HG03575 (cell line): ENCODE measurements around the gene RYR2.

Experiments used
- ATAC-seq: cut with Tn5 transposase; IDR thresholded peaks from one replicate; pipeline ENCODE4 v1.9.1; 2021; ENCODE audit not compliant: unreplicated experiment, insufficient number of reproducible peaks, low FRiP score; ENCODE audit errors: extremely low read depth

The RYR2 gene

GRCh38 chr1:237763137-237763536 is 721.2 kb downstream of the RYR2 start:
- ATAC-seq, result no peak

- ATAC-seq, result no peak
Measured at GRCh38 chr1:237763751-237764150, 721.8 kb downstream of the RYR2 start.

- no peak for ATAC-seq
Measured at GRCh38 chr1:237769916-237770315, 727.9 kb downstream of the RYR2 start.

- no peak for ATAC-seq
Measured at GRCh38 chr1:237772009-237772408, 730.0 kb downstream of the RYR2 start.

- ATAC-seq, result no peak
Measured at GRCh38 chr1:237774246-237774645, 732.3 kb downstream of the RYR2 start.

GRCh38 chr1:237779356-237779755 is 737.4 kb downstream of the RYR2 start:
- ATAC-seq, result no peak

- no peak for ATAC-seq
Measured at GRCh38 chr1:237786066-237786719, 744.2 kb downstream of the RYR2 start.

- no peak for ATAC-seq
Measured at GRCh38 chr1:237788069-237788468, 746.1 kb downstream of the RYR2 start.

- ATAC-seq, result no peak
Measured at GRCh38 chr1:237789619-237790018, 747.6 kb downstream of the RYR2 start.

- ATAC-seq, result no peak
Measured at GRCh38 chr1:237791592-237791991, 749.6 kb downstream of the RYR2 start.

GRCh38 chr1:237792149-237792548 is 750.2 kb downstream of the RYR2 start:
- ATAC-seq, result no peak

- ATAC-seq, result no peak
Measured at GRCh38 chr1:237792726-237793125, 750.7 kb downstream of the RYR2 start.

GRCh38 chr1:237794071-237794470 is 752.1 kb downstream of the RYR2 start:
- no peak for ATAC-seq

GRCh38 chr1:237795558-237795957 is 753.6 kb downstream of the RYR2 start:
- no peak for ATAC-seq

- ATAC-seq, result peak; percentile 86
Measured at GRCh38 chr1:237799762-237800474, 757.9 kb downstream of the RYR2 start.

GRCh38 chr1:237804516-237804915 is 762.5 kb downstream of the RYR2 start:
- no peak for ATAC-seq

GRCh38 chr1:237809099-237809498 is 767.1 kb downstream of the RYR2 start:
- ATAC-seq, result no peak

- no peak for ATAC-seq
Measured at GRCh38 chr1:237811633-237812032, 769.6 kb downstream of the RYR2 start.

GRCh38 chr1:237812061-237812460 is 770.1 kb downstream of the RYR2 start:
- ATAC-seq, result no peak

GRCh38 chr1:237814319-237814924 is 772.4 kb downstream of the RYR2 start:
- no peak for ATAC-seq
